ENCODE results near the gene DCST2. TPM values are rescaled to one million over a fixed set of nuclear protein-coding genes. Genes with fewer than 3 reads are reported as not detected.

The DCST2 gene
- total and polyA plus RNA-seq, 2 of the 8 experiments (the other 6 are each of a cell fraction or from before 2014, with no cell fraction given) = 0.43 to 2.1 TPM

- peak; percentile 13 for TF ChIP-seq TAF7 (optimal IDR thresholded peaks at IDR 0.05; ENCODE audit: borderline replicate concordance, low read depth, low read length)
- TF ChIP-seq ATF3 (IDR thresholded peaks at IDR 0.05; ENCODE audit: insufficient read depth, low read depth, low read length) = 0 out of 2 replicates have a peak, but pooled peaks have one; percentile 20
- no peak; the same call in none of the 2 replicates for TF ChIP-seq SP4 (IDR thresholded peaks at IDR 0.05; ENCODE audit: low read length)
- TF ChIP-seq POU5F1 (IDR thresholded peaks at IDR 0.05; ENCODE audit: low read depth, low read length) = no peak
- no peak for TF ChIP-seq BRCA1 (IDR thresholded peaks at IDR 0.05; ENCODE audit: low read depth, low read length)
- peak; percentile 79; the same call in 1 of the 2 replicates for TF ChIP-seq TAF1 (IDR thresholded peaks at IDR 0.05; ENCODE audit: low read depth, low read length)
- TF ChIP-seq RBBP5 (IDR thresholded peaks at IDR 0.05; ENCODE audit: borderline replicate concordance, low read depth, low read length) = peak; percentile 20; the same call in 1 of the 2 replicates
- peak; percentile 69 for TF ChIP-seq SP2 (IDR thresholded peaks at IDR 0.05; ENCODE audit: low read length)
- peak; percentile 17 to 74; a peak in 2 of 4 replicates for TF ChIP-seq SIN3A (conservative IDR thresholded peaks at IDR 0.05 in 1 of 2, IDR thresholded peaks at IDR 0.05 in 1 of 2; ENCODE audit: low read depth in 1 of 2, low read length in 2 of 2)
- peak; percentile 63 for TF ChIP-seq TBP (IDR thresholded peaks at IDR 0.05; ENCODE audit: low read depth, low read length)
- no peak for TF ChIP-seq CEBPB (IDR thresholded peaks at IDR 0.05; ENCODE audit: low read depth, low read length)
- peak; percentile 93 for TF ChIP-seq MAX (IDR thresholded peaks at IDR 0.05)
- TF ChIP-seq SP1 (IDR thresholded peaks at IDR 0.05; ENCODE audit: low read depth, low read length) = peak; percentile 95
These were observed 59.3 kb downstream of the DCST2 start, which contains the start of gene CKS1B (continued) for GRCh38 chr1:154974102-154974807.

Data from H1 (cell line).